Epithelial cell of prostate (primary cell): Measurements from ENCODE around the gene LPP.
A peak's percentile ranks its signal among the peaks of the same experiment; 100 is the strongest.

ENCODE experiments used
- DNase-seq: peaks from one replicate; pipeline ENCODE4 v3.0.0-alpha.2; 2011; ENCODE audit warnings: low read depth, low spot score
- H3K27ac ChIP-seq: fragments of 450-650 bp; 2 replicates; pipeline ENCODE4 v1.5.1; 2017; ENCODE audit warnings: mild to moderate bottlenecking

The LPP gene

GRCh38 chr3:188342991-188343732 is 189.2 kb downstream of the LPP start:
- DNase-seq, result no peak
- no peak overlapping the region for H3K27ac ChIP-seq

- no peak for DNase-seq
- no peak overlapping the region for H3K27ac ChIP-seq
These were observed 189.9 kb downstream of the LPP start for GRCh38 chr3:188343894-188344293.

- peak overlapping the region; percentile 1 for H3K27ac ChIP-seq
- DNase-seq, result no peak
These were observed 191.3 kb downstream of the LPP start for GRCh38 chr3:188345223-188345622.

- DNase-seq, result peak; percentile 69
- H3K27ac ChIP-seq, result peak overlapping the region; percentile 74
These were observed 194.7 kb downstream of the LPP start for GRCh38 chr3:188348435-188349244.

GRCh38 chr3:188349351-188349901 is 195.5 kb downstream of the LPP start:
- H3K27ac ChIP-seq, result peak overlapping the region; percentile 74
- DNase-seq, result no peak

GRCh38 chr3:188349933-188350332 is 196.0 kb downstream of the LPP start:
- DNase-seq, result no peak
- H3K27ac ChIP-seq, result peak overlapping the region; percentile 74

GRCh38 chr3:188350961-188351360 is 197.0 kb downstream of the LPP start:
- no peak overlapping the region for H3K27ac ChIP-seq

GRCh38 chr3:188351648-188352047 is 197.7 kb downstream of the LPP start:
- H3K27ac ChIP-seq, result no peak overlapping the region
- no peak for DNase-seq

More at GRCh38 chr3:188350961-188351360, 197.0 kb downstream of the LPP start:
- no peak for DNase-seq

GRCh38 chr3:188352196-188352927 is 198.4 kb downstream of the LPP start:
- no peak for DNase-seq
- H3K27ac ChIP-seq, result no peak overlapping the region

- no peak overlapping the region for H3K27ac ChIP-seq
- no peak for DNase-seq
These were observed 199.5 kb downstream of the LPP start for GRCh38 chr3:188353426-188353825.

- no peak overlapping the region for H3K27ac ChIP-seq
- no peak for DNase-seq
These were observed 205.0 kb downstream of the LPP start for GRCh38 chr3:188358787-188359493.

- no peak for DNase-seq
- H3K27ac ChIP-seq, result no peak overlapping the region
These were observed 206.5 kb downstream of the LPP start for GRCh38 chr3:188360364-188360881.

GRCh38 chr3:188361888-188362287 is 207.9 kb downstream of the LPP start:
- no peak overlapping the region for H3K27ac ChIP-seq
- no peak for DNase-seq

- no peak overlapping the region for H3K27ac ChIP-seq
- DNase-seq, result peak; percentile 84
These were observed 208.5 kb downstream of the LPP start for GRCh38 chr3:188362405-188362831.

- DNase-seq, result no peak
- H3K27ac ChIP-seq, result no peak overlapping the region
These were observed 211.2 kb downstream of the LPP start for GRCh38 chr3:188365184-188365583.

- peak; percentile 46 for DNase-seq
- no peak overlapping the region for H3K27ac ChIP-seq
These were observed 212.2 kb downstream of the LPP start for GRCh38 chr3:188365988-188366698.

GRCh38 chr3:188367678-188368077 is 213.7 kb downstream of the LPP start:
- no peak for DNase-seq

GRCh38 chr3:188369526-188369925 is 215.6 kb downstream of the LPP start:
- H3K27ac ChIP-seq, result peak overlapping the region; percentile 22
- no peak for DNase-seq

More at GRCh38 chr3:188367678-188368077, 213.7 kb downstream of the LPP start:
- H3K27ac ChIP-seq, result no peak overlapping the region
